GM21515 (cell line): ENCODE data around the gene CCNG2.

Experiments used
- ATAC-seq: cut with Tn5 transposase; IDR thresholded peaks from one replicate; pipeline ENCODE4 v1.9.1; 2021; ENCODE audit not compliant: unreplicated experiment

The CCNG2 gene

GRCh38 chr4:77201857-77202256 lies 44.9 kb downstream of the CCNG2 start:
- ATAC-seq = no peak

GRCh38 chr4:77202491-77202890 lies 45.5 kb downstream of the CCNG2 start:
- ATAC-seq = no peak

GRCh38 chr4:77203380-77204197 lies 46.6 kb downstream of the CCNG2 start:
- peak; percentile 65 for ATAC-seq

GRCh38 chr4:77204621-77205020 lies 47.6 kb downstream of the CCNG2 start:
- ATAC-seq = no peak

GRCh38 chr4:77209012-77209411 lies 52.0 kb downstream of the CCNG2 start:
- no peak for ATAC-seq

GRCh38 chr4:77209936-77210335 lies 52.9 kb downstream of the CCNG2 start:
- no peak for ATAC-seq

GRCh38 chr4:77215107-77215506 lies 58.1 kb downstream of the CCNG2 start:
- ATAC-seq = no peak

- ATAC-seq = no peak
These were observed 60.5 kb downstream of the CCNG2 start for GRCh38 chr4:77217526-77217925.

- ATAC-seq = no peak
These were observed 62.3 kb downstream of the CCNG2 start for GRCh38 chr4:77219266-77219665.
